Measurements from ENCODE around the gene HAUS3.
"Not testable (repeated sequence)": the region's sequence is repeated elsewhere in the genome, so short reads cannot be mapped to it uniquely, and the experiment has no call there.

The HAUS3 gene

GRCh38 chr4:2275546-2276251, 33.8 kb upstream of the HAUS3 start:
- no peak for DNase-seq (ENCODE audit: low spot score)

GRCh38 chr4:2275044-2275397, 33.1 kb upstream of the HAUS3 start:
- not testable (repeated sequence) for DNase-seq (ENCODE audit: low spot score)

- DNase-seq (ENCODE audit: low spot score): no peak
Measured at GRCh38 chr4:2274320-2275043, 32.6 kb upstream of the HAUS3 start.

- DNase-seq (ENCODE audit: low spot score): no peak
Measured at GRCh38 chr4:2273657-2274319, 31.9 kb upstream of the HAUS3 start.

DNA sequence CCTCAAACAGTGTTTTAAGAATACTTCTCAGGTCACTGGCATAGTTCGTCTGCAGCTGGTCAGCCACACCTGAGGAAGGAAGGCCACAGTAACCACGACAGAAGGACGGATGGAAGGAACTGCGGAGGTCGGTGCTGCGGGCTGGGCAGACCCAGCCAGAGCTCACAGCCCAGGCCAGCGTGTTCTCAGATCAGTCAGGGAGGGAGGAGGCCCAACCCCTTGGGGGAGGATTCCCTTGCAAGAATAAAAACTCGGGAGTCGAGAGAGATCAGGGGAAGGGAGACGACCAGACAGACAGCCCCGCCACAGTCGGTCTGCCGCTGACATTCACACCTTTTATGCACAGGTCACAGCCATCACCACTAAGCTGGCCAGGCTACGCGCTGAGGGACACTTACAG, 31.3 kb upstream of the HAUS3 start:
- DNase-seq (ENCODE audit: low spot score): no peak

DNA sequence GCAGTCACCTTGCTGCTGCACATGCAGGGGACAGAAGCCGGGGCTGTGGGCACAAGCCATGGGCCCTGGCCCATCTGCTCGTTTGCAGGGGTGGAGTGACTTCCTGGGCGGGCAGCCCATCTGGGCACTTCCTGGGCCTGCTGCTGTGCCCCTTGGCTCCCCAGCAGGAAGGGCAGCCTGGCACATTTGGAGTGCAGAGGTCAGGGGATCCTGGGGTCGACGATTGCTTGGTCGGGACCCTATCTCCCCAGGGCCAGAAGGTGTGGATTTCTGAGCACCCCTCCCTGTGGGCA, 30.9 kb upstream of the HAUS3 start:
- no peak for DNase-seq (ENCODE audit: low spot score)

DNA sequence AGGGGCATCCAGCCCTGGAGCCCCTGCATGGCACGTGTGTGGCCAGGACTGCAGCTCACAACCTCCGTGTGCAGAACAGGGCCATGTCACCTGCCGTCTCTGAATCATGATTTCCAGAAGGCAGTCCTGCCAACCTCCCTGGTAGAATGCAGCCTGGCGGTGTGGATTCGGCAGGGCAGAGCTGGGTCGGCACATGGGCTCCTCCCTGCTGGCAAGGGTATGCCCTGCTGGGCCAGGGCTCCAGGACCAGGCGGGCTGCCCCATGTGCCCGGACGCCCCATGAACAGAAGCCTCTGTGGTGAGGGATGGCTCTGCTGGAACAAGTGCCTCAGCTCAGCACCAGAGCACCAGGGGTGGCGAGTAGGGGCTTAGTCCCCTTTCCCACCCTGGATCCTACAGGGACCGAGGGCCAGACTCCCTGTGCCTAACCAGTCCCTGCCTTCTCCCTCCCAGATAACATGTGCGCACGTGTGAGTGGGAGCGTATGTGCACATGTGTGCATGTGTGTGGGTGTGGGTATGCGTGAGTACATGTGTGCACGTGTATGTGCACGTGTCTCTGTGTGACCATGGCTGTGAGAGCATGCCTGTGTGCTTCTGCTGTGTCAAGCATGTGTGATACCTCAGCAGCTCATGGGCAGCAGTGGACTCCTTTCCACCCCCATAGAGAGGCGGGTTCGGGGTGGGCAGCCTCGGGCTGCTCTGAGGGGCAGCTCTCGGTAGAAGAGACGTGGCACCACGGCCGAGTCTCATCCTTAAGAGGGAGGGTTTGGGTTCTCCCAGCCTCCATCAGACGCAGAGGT, 30.3 kb upstream of the HAUS3 start:
- no peak for DNase-seq (ENCODE audit: low spot score)

DNA sequence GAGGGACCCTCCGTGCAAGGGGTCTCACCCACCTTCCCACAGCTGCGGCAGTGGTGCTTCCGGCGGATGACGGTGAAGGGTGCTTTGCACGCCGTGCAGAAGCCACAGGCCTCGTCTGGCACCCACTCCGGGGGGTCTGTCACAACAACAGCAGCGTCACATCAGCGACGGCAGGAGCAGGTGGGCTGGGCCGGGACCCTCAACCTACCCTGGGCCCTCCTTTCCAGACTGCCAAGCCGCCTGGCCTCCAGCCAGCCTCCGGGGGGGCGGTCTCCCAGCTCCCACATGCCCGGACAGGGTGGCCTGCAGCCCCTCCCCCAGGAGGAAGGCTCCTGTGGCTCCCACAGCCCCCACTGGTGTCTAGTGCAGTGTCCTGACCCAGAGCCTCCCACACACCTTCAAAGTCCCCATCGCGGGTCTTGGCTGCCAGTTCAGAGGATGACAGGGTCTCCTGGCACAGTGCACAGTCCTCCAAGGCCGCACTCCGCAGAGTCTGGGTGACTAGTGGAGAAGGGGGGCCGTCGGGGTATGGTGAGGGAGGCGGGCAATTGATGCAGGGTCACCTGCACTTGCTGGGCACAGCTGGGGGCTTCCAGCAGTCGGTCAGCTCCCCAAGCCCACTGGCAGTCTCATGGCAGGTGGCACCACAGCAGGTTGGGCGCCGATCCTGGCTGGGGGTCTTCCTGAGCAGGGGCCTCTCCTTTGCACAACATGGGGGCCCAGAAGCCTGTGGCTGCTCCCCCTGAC, 29.5 kb upstream of the HAUS3 start:
- DNase-seq (ENCODE audit: low spot score): no peak

DNA sequence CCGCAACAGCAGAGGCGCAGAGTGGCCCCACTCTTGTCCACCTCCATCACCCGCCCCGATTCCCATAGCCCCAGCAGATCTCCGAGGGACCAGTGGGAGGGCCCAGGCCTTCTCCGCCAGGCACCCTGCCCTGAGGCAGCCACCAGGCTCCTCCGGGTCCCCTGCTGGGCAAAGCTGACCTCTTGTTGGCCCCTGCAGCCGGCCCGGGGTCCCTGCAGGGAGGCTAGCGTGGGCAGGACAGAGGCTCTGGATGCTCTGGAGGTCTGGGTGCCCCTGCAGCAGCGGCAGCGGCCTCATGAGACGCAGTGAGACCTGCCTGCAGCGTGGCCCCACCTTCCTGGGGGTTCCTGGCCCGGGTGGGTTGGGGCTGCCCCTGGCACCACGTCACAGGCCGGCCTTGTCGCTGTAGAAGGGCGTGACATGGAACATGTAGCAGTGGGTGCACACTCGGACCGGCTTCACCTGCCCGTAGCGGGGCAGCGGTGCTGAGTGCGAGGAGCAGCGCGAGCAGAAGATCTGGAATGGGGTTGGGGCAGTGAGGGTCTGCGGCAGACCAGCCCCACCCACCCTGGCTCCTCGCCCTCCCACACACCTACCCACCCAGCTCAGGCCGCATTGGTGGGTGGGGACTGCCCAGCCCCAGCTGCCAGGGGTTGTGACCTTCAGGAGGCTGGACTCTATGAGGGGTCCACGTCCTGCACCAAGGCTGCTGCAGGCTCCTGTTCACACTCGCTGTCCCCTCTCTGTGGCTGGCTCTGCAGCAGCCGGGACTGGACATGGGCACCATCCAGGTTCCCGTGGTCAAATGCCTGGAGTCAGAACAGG, 28.6 kb upstream of the HAUS3 start:
- DNase-seq (ENCODE audit: low spot score): no peak

DNA sequence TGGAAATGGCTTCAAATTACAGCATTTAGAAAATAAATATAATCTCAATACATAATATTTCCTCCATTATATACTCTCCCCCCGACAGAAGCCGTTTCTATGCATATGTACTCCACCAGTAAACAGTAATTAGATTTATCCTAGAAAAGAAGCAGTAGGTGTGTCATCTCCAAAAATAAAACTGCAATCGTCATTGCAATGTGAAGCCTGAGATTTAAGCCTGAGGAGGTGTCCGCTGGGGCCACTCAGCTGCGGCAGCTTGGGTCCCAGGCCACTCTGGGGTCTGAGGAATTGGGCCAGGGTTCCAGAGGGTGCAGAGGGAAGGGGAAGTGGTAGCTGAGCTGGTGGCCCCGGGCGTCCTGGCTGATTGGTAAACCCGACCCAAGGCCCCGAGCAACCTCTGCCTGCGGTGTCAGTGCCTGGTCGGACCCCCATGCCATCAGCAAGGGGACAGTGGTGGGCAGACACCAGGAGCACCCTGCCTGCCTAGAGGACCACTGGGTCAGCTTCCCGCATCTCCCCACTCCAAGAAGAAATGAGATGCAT, 27.8 kb upstream of the HAUS3 start:
- no peak for DNase-seq (ENCODE audit: low spot score)

DNA sequence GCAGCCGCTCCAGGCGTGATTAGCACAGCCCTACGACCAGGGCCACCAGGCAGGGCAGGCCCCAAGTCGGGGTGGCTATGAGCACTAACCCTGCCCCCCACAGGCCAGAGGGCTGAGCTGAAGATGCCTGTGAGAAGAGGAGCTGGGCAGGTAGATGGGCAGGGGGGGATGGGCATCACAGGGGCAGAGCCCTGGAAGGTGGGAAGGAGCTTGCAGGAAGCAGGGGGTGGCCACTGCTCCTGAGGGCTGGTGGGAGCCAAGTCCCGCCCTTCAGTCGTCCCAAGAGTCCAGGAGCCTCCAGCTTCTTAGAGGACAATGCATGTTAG, 27.2 kb upstream of the HAUS3 start:
- no peak for DNase-seq (ENCODE audit: low spot score)

- DNase-seq (ENCODE audit: low spot score): no peak
Measured at GRCh38 chr4:2268357-2269205, 26.7 kb upstream of the HAUS3 start.

- DNase-seq (ENCODE audit: low spot score): no peak
Measured at GRCh38 chr4:2267841-2268240, 25.9 kb upstream of the HAUS3 start.

GRCh38 chr4:2267320-2267811, 25.4 kb upstream of the HAUS3 start:
- no peak for DNase-seq (ENCODE audit: low spot score)

DNA sequence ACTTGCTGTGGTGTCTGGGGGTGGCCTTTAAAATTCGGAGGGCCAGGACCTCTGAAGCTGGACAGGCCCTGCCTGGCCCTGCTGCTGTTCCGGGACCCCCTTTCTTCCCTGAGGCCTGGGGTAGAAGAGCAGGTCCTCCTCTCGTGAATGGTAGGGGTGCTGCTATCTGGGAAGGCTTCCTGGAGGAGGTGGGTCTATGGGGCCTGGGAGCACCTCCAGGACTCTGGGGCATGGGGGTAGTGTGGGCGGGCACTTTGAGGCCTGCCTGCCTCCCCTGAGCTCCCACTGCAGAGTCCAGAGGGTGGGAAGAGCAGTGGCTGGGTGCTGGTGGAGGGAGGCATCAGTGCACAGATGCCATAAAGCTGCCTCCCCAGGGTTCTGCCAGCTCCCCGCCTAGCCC, 24.9 kb upstream of the HAUS3 start:
- no peak for DNase-seq (ENCODE audit: low spot score)

- peak; percentile 96 for DNase-seq (ENCODE audit: low spot score)
Measured at GRCh38 chr4:2266181-2266580, 24.3 kb upstream of the HAUS3 start.

- DNase-seq (ENCODE audit: low spot score): no peak
Measured at GRCh38 chr4:2265113-2266110, 23.5 kb upstream of the HAUS3 start.

DNA sequence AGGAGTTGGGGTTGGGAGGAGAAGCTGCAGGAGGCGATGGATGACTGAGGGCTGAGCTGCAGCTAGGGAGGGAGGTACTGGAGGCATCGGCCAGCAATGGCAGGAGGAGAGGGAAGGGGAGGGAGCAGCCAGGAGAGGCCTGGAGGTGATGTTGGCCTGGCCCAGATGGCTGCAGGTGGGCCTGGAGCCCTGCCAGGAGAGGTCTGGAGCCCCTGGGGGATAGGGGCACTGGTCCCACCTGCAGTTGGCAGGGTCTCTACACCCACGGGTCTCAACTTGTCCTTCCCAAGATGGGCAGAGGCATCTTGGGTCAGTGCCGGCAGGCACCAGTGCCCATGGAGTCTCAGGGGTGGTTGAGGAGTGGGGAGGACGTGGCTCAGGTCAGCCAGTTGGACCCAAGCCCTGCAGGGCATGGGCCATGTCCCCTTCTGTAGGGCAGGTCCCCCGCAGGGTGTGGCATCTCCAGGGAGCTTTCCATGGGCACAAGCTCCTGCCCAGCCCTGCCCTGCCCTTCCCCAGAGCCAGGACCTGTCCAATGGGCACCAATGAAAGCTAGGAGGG, 22.6 kb upstream of the HAUS3 start:
- DNase-seq (ENCODE audit: low spot score): no peak

All from AG08396 (cell line).